Psoas muscle (tissue), 8 donors: ENCODE data around the gene KLF13. TPM values are rescaled to one million over a fixed set of nuclear protein-coding genes. Genes with fewer than 3 reads are reported as not detected.

Experiments
- ATAC-seq, 4 donors: fragments of 200-7000 bp; cut with Tn5 transposase; one replicate each; pipeline ENCODE4 v1.9.1; 2020; ENCODE audit warnings: moderate library complexity in 3 of 4, mild to moderate bottlenecking in 2 of 4
- DNase-seq, 2 donors: peaks; one replicate each; pipeline ENCODE4 v3.0.0-alpha.2; 2020
- H3K27ac ChIP-seq: fragments of 200-600 bp; one replicate; pipeline ENCODE4 v1.8.0; 2022
- H3K27me3 ChIP-seq, 3 donors: fragments of 200-600 bp in 1 of 3; one replicate each; pipeline versions ENCODE4 v1.6.1 to v1.8.0; 2013 to 2022; ENCODE audit warnings: low read length in 2 of 3, mild to moderate bottlenecking in 2 of 3, moderate library complexity in 1 of 3; ENCODE audit not compliant: insufficient read depth in 3 of 3
- H3K36me3 ChIP-seq, 2 donors: fragments of 200-600 bp in 1 of 2; one replicate each; pipeline versions ENCODE4 v1.6.1 to v1.8.0; 2013 to 2022; ENCODE audit warnings: low read depth in 1 of 2, mild to moderate bottlenecking in 1 of 2, moderate library complexity in 1 of 2; ENCODE audit not compliant: insufficient read depth in 1 of 2
- H3K4me1 ChIP-seq: fragments of 200-600 bp; one replicate; pipeline ENCODE4 v1.8.0; 2022
- H3K4me3 ChIP-seq: fragments of 200-600 bp; one replicate; pipeline ENCODE4 v1.8.0; 2022; ENCODE audit warnings: mild to moderate bottlenecking
- H3K9me3 ChIP-seq: fragments of 200-600 bp; one replicate; pipeline ENCODE4 v1.8.0; 2022
- CTCF ChIP-seq: fragments of 200-600 bp; IDR thresholded peaks from one replicate; pipeline ENCODE4 v1.8.0; 2022; ENCODE audit warnings: antibody characterized with exemption
- WGBS, 3 donors: extraction: QIAGEN DNeasy Blood & Tissue Kit; methylation state at CpG; one replicate each; pipeline versions ENCODE4 v1.1.6 to v1.1.7; 2013; 5-methylcytosine and 5-hydroxymethylcytosine counted together
- intact Hi-C, 2 donors: fragments of 100-400 bp; cut with DNase I; formaldehyde crosslinking; loops; one replicate each; pipeline versions ENCODE4 v1.11.0 to v1.14.2; 2022
- polyA plus RNA-seq, 3 donors: library from polyadenylated mRNA; stranded (reverse); fragments of 200-250 nt; gene quantifications; one replicate each; pipeline ENCODE4 v1.2.3, GENCODE V29; 2013
- total RNA-seq, 4 donors: library from RNA; stranded (reverse); fragmentation: NEBNext Ultra II Directional in 2 of 4; extraction: Animal tissue kit (Norgen Biotek cat#: 25700) in 2 of 4; gene quantifications; one replicate each; pipeline versions ENCODE4 v1.2.1 to v1.2.4, GENCODE V29; 2021 to 2023
- donor health status: healthy with polysubstance abuse.
- donor health status: DM: no; HTN: no; CAD: no; lungs with moderate emphysema.
- donor health status: Bipolar disorder and iron deficiency.
- donor health status: healthy.
- donor health status: DM: yes; HTN: yes; CAD: no.
- donor health status: DM: no; HTN: no; CAD: no.
- donor health status: DM: no; HTN: no; CAD: no.
- donor health status: DM: yes; HTN: yes; CAD: no.

Gene KLF13
- total and polyA plus RNA-seq, 7 donors, result 11.9 to 45.6 (median 24.5) TPM

- no peak for DNase-seq
- H3K27me3 ChIP-seq, result no peaks in the 10 kb centered on the region
- no peaks in the 10 kb centered on the region for H3K36me3 ChIP-seq
- H3K27ac ChIP-seq, result no peak overlapping the region
- intact Hi-C loops, result no loop called here
- no peak for ATAC-seq
- H3K9me3 ChIP-seq, result no peaks in the 10 kb centered on the region
- H3K4me3 ChIP-seq, result no peak overlapping the region
- no peak for TF ChIP-seq CTCF
- 95 to 100% (median 97%) methylated on average over 1 of the region's 1 CpG for WGBS, 3 donors
- peaks cover 71% of the 10 kb centered on the region for H3K4me1 ChIP-seq
These were observed 6.0 kb downstream of the KLF13 start for GRCh38 chr15:31332681-31333071.

- Histone ChIP-seq H3K27me3 (no peaks in the 10 kb centered on the region), H3K36me3 (no peaks in the 10 kb centered on the region), H3K9me3 (no peaks in the 10 kb centered on the region), H3K4me1 (peaks cover 75% of the 10 kb centered on the region), H3K27ac (no peak overlapping the region), H3K4me3 (no peak overlapping the region)
- no peak for ATAC-seq
- DNase-seq, result no peak
- TF ChIP-seq CTCF, result no peak
- intact Hi-C loops, result no loop called here
- WGBS, 3 donors, result 90 to 93% (median 92%) methylated on average over 4 of the region's 4 CpGs
These were observed 6.5 kb downstream of the KLF13 start for GRCh38 chr15:31333119-31333518.

GRCh38 chr15:31333820-31334219 lies 7.2 kb downstream of the KLF13 start:
- ATAC-seq, result no peak
- peaks cover 76% of the 10 kb centered on the region for H3K4me1 ChIP-seq
- TF ChIP-seq CTCF, result no peak
- H3K4me3 ChIP-seq, result no peak overlapping the region
- no peaks in the 10 kb centered on the region for H3K36me3 ChIP-seq
- no peak for DNase-seq
- 94 to 97% (median 96%) methylated on average over 3 of the region's 3 CpGs for WGBS, 3 donors
- H3K9me3 ChIP-seq, result no peaks in the 10 kb centered on the region
- intact Hi-C loops, result no loop called here
- H3K27me3 ChIP-seq, result no peaks in the 10 kb centered on the region
- H3K27ac ChIP-seq, result peak overlapping the region; percentile 23

- Histone ChIP-seq H3K27me3 (no peaks in the 10 kb centered on the region), H3K36me3 (no peaks in the 10 kb centered on the region), H3K4me3 (no peak overlapping the region), H3K4me1 (peaks cover 76% of the 10 kb centered on the region), H3K27ac (peak overlapping the region; percentile 50), H3K9me3 (no peaks in the 10 kb centered on the region)
- no peak for TF ChIP-seq CTCF
- WGBS, 3 donors, result 44 to 51% (median 46%) methylated on average over 9 of the region's 9 CpGs
- ATAC-seq (peak in 1 of 4 donors; percentile 5), DNase-seq (no peak)
- intact Hi-C loops, result no loop called here
These were observed 9.5 kb downstream of the KLF13 start for GRCh38 chr15:31335989-31336592.
